GM13977 (cell line): ENCODE measurements around the gene PDRG1.
"Not testable (repeated sequence)": the region's sequence is repeated elsewhere in the genome, so short reads cannot be mapped to it uniquely, and the experiment has no call there.

Experiments
- DNase-seq: peaks from one replicate; pipeline ENCODE4 v3.0.0; 2012; ENCODE audit warnings: low spot score
- in situ Hi-C: fragments of 300-500 bp; cut with MboI; formaldehyde crosslinking; loops from one replicate; pipeline ENCODE4 v1.12.0; 2022; ENCODE audit warnings: low sequenced_read_pairs, low pct_unique_long_range_greater_than_20kb, mixed read lengths, inconsistent platforms; ENCODE audit not compliant: unreplicated experiment
- TF ChIP-seq, protein P1 (sequence below): IDR thresholded peaks from 2 replicates; pipeline ENCODE4 v1.5.1; 2012; ENCODE audit warnings: mild to moderate bottlenecking, control low read depth; ENCODE audit not compliant: insufficient read depth; ENCODE audit errors: extremely low read depth, missing control alignments

The PDRG1 gene

DNA sequence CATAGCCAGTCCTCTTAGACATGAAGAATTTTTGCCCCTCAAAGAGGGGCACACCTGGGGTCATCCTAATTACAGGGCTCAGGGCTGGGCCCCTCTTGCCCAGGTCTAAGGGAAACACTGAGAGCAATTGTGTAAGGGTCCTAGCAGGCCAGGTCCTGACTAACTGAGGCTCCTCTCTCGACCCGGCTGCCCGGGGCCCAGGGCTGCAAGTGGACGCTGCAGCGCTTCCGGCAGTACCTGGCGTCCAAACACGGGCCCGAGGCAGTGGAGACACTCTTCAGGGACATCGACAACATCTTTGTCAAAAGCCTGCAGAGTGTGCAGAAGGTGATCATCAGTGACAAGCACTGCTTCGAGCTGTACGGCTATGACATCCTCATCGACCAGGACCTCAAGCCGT, 17.4 kb downstream of the PDRG1 start:
- in situ Hi-C loops, result no loop called here
- TF ChIP-seq, protein P1, sequence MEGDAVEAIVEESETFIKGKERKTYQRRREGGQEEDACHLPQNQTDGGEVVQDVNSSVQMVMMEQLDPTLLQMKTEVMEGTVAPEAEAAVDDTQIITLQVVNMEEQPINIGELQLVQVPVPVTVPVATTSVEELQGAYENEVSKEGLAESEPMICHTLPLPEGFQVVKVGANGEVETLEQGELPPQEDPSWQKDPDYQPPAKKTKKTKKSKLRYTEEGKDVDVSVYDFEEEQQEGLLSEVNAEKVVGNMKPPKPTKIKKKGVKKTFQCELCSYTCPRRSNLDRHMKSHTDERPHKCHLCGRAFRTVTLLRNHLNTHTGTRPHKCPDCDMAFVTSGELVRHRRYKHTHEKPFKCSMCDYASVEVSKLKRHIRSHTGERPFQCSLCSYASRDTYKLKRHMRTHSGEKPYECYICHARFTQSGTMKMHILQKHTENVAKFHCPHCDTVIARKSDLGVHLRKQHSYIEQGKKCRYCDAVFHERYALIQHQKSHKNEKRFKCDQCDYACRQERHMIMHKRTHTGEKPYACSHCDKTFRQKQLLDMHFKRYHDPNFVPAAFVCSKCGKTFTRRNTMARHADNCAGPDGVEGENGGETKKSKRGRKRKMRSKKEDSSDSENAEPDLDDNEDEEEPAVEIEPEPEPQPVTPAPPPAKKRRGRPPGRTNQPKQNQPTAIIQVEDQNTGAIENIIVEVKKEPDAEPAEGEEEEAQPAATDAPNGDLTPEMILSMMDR, result no peak
- DNase-seq, result no peak

DNA sequence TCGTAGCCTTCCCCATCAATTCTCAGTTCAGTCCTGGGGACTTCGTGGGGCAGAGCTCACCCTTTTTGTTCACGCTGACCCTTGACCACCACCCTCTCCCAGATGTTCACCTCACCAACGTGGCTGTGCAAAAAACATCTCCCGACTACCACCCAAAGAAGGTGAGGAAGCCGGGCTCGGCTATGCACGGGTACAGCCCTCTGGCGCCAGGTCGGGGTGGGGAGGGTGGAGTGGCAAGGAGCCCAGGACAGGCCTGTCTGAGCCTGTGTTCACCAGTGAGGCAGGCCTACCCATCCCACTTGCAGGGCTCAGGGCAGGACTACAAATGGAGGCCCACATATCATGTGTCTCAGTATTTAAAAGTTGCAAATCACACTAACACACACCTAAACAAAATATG, 18.1 kb downstream of the PDRG1 start:
- DNase-seq, result no peak
- TF ChIP-seq, protein P1, result no peak
- in situ Hi-C loops, result no loop called here

DNA sequence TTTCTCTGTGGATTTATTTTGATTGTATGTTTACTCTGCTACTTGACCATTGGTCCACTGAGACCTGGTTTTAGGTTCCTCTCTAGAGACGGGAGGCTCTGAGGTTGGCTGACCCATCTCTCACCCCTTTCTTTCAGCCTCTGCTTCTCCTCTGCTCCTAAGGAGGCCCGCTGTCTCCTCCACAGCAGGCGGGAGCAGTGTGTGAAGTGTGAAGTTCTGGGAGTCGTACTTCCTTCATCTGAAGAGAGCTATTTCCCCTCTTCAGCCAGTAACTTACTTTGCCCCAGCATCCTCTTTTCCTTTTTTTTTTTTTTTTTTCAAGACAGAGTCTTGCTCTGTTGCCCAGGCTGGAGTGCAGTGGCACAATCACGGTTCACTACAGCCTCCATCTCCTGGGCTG, 21.1 kb downstream of the PDRG1 start:
- in situ Hi-C loops, result no loop called here
- no peak for DNase-seq
- TF ChIP-seq, protein P1, result no peak

DNA sequence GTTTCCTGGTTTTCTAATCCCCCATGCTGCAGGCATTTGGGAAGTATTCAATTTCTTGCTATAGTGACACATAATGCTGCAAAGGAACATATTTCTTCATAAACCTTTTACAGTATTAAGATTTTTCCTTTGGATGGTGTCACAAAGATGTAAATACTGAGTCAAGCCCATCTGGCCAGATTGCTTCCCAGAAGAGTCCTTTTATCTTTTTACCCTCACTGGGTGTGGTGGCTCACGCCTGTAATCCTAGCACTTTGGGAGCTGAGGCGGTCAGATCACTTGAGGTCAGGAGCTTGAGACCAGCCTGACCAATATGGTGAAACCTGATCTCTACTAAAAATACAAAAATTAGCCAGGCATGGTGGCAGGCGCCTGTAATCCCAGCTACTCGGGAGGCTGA, 22.2 kb downstream of the PDRG1 start:
- not testable (repeated sequence) for DNase-seq

DNA sequence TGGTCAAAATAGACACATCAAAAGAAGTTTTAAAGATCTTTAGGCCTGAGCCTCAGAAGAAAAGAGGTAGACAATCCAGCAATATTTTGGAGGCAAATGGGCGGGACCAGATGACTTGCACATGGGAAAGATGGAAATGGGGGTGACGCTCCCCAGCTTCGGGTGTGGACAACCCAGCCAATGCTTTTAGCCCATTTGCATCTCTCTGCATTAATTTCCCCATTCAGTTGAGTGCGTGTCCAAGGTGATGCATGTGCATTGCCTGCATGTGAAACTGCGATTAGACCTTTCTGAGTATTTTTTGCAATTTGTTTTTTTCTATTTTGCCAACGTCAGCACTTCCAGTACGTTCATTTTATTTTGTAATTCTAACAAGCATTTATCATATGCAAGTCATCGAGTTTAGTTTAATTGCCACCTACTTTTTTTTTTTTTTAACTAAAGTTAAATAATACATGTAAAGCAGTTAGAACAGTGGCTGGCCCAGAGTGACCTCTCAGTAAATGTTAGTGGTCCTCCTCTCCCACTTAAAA, 24.2 kb downstream of the PDRG1 start:
- TF ChIP-seq, protein P1, result no peak
- in situ Hi-C loops, result no loop called here
- no peak for DNase-seq

More for the DNA sequence above, 22.2 kb downstream of the PDRG1 start:
- in situ Hi-C loops, result not testable (repeated sequence)

DNA sequence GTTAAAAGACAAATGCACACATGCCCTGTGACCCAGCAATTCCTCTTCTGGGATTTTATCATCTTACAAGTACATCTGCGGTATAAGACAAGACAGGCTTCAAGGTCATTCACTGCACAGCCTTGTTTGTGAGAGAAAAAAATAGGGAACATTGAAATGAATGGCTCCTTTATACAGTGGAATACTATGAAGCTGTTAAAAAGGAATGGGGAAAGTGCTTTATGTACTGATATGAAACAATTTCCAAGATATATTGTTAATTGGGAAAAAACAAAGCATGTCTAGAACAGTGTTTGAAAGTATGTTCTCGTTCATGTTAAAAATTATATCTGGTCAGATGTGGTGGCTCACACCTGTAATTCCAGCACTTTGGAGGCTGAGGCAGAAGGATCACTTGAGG, 25.4 kb downstream of the PDRG1 start:
- TF ChIP-seq, protein P1, result no peak
- no peak for DNase-seq
- in situ Hi-C loops, result no loop called here

DNA sequence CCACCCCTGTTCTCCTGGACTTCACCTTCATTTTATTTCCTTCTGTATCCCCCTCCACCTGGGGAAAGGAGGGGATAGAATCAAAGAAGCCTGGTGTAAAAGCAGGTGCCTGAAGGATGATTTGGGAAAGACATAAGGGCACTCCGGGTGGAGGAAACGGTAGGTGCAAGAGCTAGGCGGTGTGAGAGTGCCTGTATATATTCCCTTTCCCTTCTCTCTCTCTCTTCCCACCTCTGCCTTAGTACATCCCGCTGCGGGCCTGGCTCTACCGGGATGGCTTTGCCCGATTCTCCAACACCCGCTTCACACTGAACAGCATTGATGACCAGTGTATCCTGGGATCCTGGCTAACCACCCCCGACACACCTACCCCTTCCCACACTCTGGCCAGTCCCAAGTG, 26.2 kb downstream of the PDRG1 start:
- DNase-seq, result no peak
- in situ Hi-C loops, result no loop called here
- TF ChIP-seq, protein P1, result no peak
